Activated T-cell treated with anti-CD3 and anti-CD28 coated beads, Interleukin-2, amount 50 U/mL, for 4 hours (primary cell): ENCODE measurements around the gene CYS1. TPM values are rescaled to one million over a fixed set of nuclear protein-coding genes. Genes with fewer than 3 reads are reported as not detected.

Experiments used
- ATAC-seq, 2 donors: fragments of 200-7000 bp; cut with Tn5 transposase; one replicate each; pipeline ENCODE4 v1.10.0; 2021
- DNase-seq: peaks from one replicate; pipeline ENCODE4 v3.0.0-alpha.2; 2020
- H3K27me3 Mint-ChIP-seq: one replicate; pipeline ENCODE4 v1.8.0; 2021; ENCODE audit warnings: low read depth, mixed read lengths
- H3K36me3 Mint-ChIP-seq: one replicate; pipeline ENCODE4 v1.8.0; 2022; ENCODE audit warnings: mixed read lengths; ENCODE audit not compliant: insufficient read depth
- H3K4me1 Mint-ChIP-seq: one replicate; pipeline ENCODE4 v1.8.0; 2021; ENCODE audit warnings: low read depth, mixed read lengths
- H3K4me3 Mint-ChIP-seq: one replicate; pipeline ENCODE4 v1.8.0; 2021; ENCODE audit warnings: mild to moderate bottlenecking, moderate library complexity, mixed read lengths
- H3K9me3 Mint-ChIP-seq: one replicate; pipeline ENCODE4 v1.8.0; 2021; ENCODE audit warnings: mixed read lengths
- total RNA-seq, 3 donors: library from RNA; stranded (reverse); gene quantifications; one replicate each; pipeline ENCODE4 v1.2.1, GENCODE V29; 2021

Gene CYS1
- total RNA-seq, 3 donors from 2014 or later: 0.08 TPM; not detected in 2

DNA sequence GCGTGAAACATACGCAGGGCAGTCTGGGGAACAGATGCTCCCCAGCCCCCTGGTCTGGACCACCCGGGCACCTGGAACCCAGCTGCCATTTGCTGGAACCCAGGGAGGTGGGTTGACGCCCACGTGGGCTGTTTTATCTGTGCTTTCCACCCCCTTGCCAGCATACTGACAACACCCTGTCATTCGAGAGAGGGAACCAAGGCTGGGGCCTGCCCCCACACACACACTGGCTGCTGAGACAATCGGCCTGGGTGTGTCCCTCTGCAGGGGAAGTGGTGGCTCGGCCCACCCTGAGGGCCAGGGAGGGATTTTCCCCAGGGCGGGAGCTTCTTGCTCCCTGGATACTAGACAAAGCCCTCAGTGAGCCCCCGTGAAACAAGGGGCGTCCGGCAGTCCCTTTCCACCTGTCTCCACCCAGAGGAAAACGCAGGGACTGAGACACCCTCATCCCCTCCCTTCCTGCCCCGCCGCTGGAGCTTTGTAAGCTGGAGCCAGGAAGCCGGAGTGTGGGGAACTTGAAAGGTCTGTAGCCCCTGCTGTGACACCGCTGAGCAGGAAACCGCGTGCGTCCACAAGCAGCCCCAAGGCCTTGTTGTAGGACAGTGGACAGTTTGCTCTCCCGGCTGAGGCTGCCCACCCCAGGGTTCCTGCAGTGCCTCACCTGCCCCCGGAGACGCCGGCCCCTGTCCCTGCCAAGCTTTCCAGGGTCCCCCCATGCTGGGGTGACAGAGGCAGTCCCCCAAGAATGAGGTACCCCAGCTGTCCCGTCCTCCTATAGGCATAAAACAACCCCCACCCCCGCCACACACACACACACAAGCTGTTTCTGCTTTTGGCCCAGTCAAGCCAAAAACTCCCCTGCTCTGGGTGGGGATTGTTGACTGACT lies 51.0 kb downstream of the CYS1 start:
- H3K4me3 Mint-ChIP-seq: peak overlapping the region; percentile 49
- H3K4me1 Mint-ChIP-seq: peaks cover 29% of the 10 kb centered on the region
- ATAC-seq: peak; percentile 86
- no peaks in the 10 kb centered on the region for H3K9me3 Mint-ChIP-seq
- no peaks in the 10 kb centered on the region for H3K36me3 Mint-ChIP-seq
- no peaks in the 10 kb centered on the region for H3K27me3 Mint-ChIP-seq
- DNase-seq: peak; percentile 35

DNA sequence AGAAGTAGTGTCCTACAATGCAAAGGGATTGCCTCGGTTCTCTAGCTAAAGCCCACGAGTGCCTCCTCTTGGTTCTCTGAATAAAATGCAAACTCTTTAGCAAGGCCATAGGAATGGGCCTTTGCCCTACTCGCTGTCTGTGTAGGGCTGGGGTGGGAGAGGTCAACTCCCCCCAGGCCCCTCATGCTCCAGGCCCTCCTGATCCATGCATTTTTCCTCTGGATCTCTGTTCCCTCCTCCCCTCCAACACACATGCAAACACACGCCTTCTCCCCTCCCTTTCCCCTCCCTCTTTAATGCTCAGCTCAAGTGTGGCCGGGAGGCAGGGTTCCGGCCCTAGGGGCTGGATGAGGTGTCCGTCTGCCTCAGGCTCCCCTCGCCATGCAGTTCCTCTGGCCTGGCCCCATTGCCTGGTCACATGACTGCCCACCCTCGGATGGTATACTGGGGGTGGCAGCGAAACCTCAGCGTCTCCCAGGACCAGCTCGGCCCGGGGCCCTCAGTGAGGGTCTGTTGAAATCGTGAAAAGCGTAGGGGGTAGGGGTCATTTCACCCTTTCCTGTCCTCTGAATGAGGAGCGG lies 51.7 kb downstream of the CYS1 start:
- no peak for ATAC-seq
- DNase-seq: no peak
- H3K4me1 Mint-ChIP-seq: peaks cover 29% of the 10 kb centered on the region
- H3K9me3 Mint-ChIP-seq: no peaks in the 10 kb centered on the region
- no peaks in the 10 kb centered on the region for H3K36me3 Mint-ChIP-seq
- H3K27me3 Mint-ChIP-seq: no peaks in the 10 kb centered on the region
- H3K4me3 Mint-ChIP-seq: no peak overlapping the region

DNA sequence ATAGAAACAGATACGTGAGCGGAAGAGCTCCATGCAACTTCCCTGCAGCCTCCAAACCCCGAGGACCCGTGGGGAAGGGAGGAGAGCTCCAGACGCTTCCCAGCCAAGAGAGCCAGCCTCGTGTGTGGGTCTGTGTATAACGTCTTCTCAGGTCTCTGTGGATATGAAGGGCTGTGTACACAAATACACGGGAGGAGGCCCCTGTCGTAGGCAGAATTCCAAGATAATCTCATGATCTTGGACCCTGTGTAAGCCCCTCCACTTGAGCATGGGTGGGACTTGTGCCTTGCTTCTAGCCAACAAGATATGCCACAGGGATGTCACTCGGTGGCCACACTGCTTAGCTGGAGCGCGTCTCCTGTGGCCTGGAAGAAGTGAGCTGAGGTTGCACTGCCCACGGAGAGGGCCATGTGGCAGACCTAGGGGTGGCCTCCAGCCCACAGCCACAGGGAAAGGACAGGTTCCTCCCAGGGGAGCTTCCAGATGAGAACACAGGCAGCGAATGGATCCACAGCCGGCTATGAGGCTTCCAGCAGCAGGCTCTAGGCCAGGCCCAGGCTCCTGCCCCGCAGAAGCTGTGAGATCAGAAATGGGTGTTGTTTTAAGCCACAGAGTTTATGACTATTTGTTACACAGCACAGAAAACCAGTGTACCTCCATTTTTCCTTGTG lies 52.4 kb downstream of the CYS1 start:
- Mint-ChIP-seq H3K36me3 (no peaks in the 10 kb centered on the region), H3K27me3 (no peaks in the 10 kb centered on the region), H3K9me3 (no peaks in the 10 kb centered on the region), H3K4me1 (peaks cover 29% of the 10 kb centered on the region), H3K4me3 (no peak overlapping the region)
- DNase-seq: no peak
- no peak for ATAC-seq

DNA sequence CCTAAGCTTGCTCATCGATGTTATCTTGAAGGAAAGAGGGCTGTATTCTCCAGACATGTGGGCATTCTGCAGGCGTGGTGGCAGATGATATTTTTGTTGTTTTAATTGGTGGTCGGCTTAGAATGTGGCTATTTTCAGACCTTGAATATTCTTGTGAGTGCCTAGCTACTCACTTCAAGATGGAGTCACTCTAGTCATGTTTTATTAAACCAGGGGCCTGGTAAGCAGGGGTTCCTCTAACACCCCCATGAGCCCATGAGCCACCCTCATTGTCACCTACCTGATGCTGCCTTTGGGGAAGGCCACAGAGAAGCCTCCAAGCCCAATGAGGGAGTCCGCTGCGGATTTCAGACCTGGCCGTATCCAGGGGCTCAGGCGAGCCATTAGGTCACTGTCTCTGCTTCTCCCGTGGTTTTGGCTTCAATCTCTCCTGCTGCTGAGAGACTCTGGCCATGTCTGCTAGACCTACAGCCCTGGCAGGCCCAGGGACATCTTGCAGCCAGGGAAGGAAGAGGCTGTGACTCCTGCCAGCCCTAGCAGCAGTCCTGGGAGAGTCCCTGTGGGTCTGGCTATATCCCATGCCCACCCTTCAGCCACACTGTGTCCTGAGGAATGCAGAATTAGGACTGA lies 53.2 kb downstream of the CYS1 start:
- DNase-seq (no peak), ATAC-seq (no peak)
- Mint-ChIP-seq H3K9me3 (no peaks in the 10 kb centered on the region), H3K27me3 (no peaks in the 10 kb centered on the region), H3K4me1 (peaks cover 29% of the 10 kb centered on the region), H3K36me3 (no peaks in the 10 kb centered on the region), H3K4me3 (no peak overlapping the region)

DNA sequence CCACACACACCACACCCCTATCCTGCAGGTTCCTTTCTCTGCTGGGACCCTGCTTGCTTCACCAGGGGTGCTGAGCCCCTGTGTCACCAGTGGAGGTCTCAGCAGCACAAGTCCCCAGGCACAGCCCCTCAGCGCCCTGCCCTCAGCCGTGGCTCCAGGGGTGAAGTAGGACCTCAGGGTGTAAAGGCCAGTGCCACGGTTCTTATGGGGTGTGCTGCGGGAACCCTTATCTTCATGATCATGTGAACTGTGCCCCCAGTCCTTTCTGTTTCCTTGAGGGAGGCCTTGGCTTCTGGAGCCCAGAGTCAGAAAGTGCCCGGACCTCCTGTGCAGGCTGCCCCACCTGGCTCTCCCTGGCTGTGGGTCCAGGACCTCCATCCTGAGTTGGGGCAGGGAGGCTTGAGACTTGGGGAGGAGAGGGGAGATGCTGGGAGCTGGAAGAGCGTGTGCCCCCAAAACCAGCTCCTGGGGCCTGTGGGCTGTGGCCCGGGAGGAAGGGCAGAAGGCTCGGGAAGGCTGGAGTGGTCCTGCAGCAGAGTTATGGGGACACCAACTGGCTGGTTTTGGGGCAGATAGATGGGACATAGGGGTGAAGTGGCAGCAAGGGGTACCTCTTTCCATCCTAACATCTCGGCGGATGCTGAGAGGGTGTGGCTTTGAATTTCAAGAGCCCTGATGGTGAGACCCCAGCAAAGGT lies 57.1 kb downstream of the CYS1 start:
- peaks cover 4% of the 10 kb centered on the region for H3K27me3 Mint-ChIP-seq
- DNase-seq (no peak), ATAC-seq (no peak)
- H3K4me1 Mint-ChIP-seq: peaks cover 5% of the 10 kb centered on the region
- H3K36me3 Mint-ChIP-seq: no peaks in the 10 kb centered on the region
- no peak overlapping the region for H3K4me3 Mint-ChIP-seq
- H3K9me3 Mint-ChIP-seq: no peaks in the 10 kb centered on the region

DNA sequence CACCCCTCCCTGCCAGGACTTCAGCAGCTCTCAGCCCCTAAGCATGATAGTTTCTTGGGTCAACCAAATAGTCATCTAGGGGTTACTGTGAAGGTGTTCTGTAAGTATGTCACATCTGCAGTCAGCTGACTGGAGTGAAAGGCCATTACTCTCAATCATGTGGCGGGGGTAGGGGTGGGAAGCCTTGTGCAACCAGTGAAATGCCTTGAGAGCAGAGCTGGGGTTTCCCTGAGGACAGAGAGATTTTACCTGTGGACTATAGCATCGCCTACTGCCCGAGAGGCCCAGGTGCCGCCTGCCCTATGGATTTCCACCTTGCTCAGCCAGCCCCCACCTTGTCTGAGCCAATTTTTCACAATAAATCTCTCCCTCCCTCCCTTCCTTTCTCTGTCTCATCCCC lies 57.8 kb downstream of the CYS1 start:
- no peaks in the 10 kb centered on the region for H3K36me3 Mint-ChIP-seq
- no peak overlapping the region for H3K4me3 Mint-ChIP-seq
- peaks cover 4% of the 10 kb centered on the region for H3K27me3 Mint-ChIP-seq
- DNase-seq (no peak), ATAC-seq (no peak)
- H3K4me1 Mint-ChIP-seq: no peaks in the 10 kb centered on the region
- peaks cover under 1% of the 10 kb centered on the region for H3K9me3 Mint-ChIP-seq

DNA sequence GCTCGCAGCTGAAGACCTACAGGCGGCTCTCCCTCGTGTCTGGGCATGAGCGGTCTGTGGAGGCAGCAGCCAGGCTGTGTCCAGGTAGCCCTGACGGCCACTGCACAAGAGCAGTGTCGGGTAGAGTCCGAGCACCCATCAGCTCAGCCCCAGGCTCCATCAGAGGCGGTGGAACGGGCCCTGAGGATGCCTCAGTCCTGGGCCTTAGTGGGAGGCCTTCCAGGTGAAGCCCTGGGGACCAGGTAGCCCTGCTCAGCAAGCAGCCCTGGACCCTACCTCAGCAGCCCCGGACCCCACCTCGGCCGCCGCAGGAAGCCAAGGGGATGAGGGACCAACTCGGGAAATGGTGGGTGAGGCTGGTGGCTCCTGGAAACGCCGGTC lies 58.2 kb downstream of the CYS1 start:
- DNase-seq (no peak), ATAC-seq (no peak)
- Mint-ChIP-seq H3K4me1 (no peaks in the 10 kb centered on the region), H3K27me3 (peaks cover 4% of the 10 kb centered on the region), H3K9me3 (peaks cover 4% of the 10 kb centered on the region), H3K4me3 (no peak overlapping the region), H3K36me3 (no peaks in the 10 kb centered on the region)

DNA sequence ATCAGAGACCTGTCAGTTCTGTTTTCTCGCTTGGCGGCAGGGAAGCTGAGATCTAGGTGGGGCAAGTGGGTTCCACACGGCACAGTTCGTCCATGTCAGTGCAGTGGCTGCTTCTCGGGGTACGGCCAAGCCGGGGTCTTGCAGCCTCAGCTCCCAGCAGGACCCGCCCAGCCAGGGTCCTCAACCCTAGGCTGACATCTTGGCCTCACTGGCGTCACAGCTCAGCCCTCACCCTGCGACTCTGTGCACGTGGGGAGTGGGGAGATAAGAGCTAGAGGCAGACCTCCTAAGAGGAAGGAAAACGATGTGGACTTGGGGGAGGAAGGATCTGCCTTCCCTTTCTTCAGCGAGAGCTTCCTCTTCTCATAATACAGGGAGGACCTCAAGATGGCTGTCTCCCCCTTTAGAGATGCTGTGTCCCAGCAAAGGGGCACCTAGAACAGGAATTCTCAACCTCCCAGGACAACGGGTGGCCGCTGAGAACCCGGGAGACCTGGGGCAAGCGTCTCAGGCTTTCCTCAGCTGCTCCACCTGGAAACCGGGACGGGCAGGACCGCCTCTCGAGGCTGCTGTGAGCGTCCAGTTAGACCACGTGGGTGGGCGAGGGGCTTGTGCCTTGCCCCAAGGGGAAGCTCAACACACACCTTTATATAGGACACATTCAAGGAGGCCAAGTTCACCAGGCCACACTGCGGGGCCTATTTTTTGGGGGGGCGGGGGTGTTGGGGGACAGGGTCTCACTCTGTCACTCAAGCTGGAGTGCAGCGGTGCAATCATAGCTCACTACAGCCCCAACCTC lies 60.4 kb downstream of the CYS1 start:
- H3K4me1 Mint-ChIP-seq: no peaks in the 10 kb centered on the region
- DNase-seq (no peak), ATAC-seq (no peak)
- H3K27me3 Mint-ChIP-seq: peaks cover 4% of the 10 kb centered on the region
- peaks cover 7% of the 10 kb centered on the region for H3K9me3 Mint-ChIP-seq
- no peaks in the 10 kb centered on the region for H3K36me3 Mint-ChIP-seq
- no peak overlapping the region for H3K4me3 Mint-ChIP-seq

DNA sequence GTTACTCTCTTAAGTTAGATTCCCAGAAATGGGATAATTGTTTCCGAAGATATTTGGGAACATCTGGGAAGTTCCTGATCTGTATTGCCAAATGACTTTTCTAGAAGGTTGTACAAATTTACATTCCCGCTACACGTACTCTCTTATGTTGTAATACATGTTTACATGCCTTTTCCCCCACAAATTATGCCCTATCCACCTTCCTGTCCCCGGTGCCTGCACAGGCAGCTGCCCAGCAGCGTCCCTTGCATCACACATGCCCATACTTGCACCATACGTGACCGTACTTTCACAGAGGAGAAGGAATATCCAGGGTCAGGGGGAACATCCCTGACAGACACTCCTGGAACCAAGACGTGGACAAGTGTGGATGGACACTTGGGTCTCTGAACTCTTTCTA lies 61.0 kb downstream of the CYS1 start:
- Mint-ChIP-seq H3K27me3 (peaks cover 4% of the 10 kb centered on the region), H3K4me1 (no peaks in the 10 kb centered on the region), H3K9me3 (peaks cover 7% of the 10 kb centered on the region), H3K36me3 (no peaks in the 10 kb centered on the region), H3K4me3 (no peak overlapping the region)
- DNase-seq (no peak), ATAC-seq (no peak)

DNA sequence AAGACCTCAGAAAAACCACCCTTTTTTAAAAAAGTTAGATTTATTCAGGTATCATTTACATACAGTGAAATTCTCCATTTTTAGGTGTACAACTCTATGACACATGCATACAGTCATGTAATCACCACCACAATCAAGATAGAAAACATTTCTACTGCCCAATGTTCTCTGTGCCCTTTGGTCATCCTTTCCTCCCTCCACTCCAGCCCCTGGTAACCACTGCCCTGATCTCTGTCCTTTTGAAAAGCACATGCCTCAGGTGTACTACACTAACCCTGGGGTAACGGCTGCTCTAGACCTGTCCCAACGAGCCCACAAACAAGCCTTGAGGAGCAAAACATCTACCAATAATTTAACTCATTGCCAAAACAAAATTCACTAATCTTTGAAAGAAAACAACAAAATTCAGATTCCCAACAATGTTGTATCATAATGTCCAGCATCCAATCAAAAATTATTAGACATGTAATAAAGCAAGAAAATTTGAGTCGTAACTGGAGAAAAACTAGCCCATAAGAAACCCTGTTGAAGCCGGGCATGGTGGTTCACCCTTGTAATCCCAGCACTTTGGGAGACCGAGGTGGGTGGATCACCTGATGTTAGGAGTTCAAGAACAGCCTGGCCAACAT lies 62.8 kb downstream of the CYS1 start:
- H3K9me3 Mint-ChIP-seq: peaks cover 7% of the 10 kb centered on the region
- no peaks in the 10 kb centered on the region for H3K4me1 Mint-ChIP-seq
- DNase-seq: no peak

DNA sequence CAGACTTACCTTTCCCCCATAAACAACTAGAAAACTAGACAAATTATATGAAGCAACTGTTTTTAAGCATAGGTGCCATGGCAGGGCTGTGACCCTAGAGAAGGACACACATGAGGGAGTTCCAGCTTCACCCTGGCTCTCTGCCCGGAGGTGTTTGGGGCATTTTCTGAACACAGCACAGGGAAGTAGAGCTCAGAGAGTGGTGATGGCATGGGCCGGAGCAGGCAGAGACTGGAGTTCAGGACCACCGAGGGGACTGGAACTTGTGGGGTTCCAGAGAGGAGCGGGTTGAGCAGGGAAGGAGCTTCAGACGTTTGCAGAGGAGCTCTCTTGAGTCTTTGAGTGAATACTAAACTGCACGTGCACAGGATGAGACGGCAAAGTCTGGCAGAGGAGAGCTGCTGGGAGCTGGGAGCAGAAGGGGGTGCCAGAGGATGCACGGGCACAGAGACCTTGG lies 63.4 kb downstream of the CYS1 start:
- H3K27me3 Mint-ChIP-seq: peaks cover 4% of the 10 kb centered on the region
- H3K4me3 Mint-ChIP-seq: no peak overlapping the region
- H3K4me1 Mint-ChIP-seq: no peaks in the 10 kb centered on the region
- DNase-seq (no peak), ATAC-seq (no peak)
- peaks cover 7% of the 10 kb centered on the region for H3K9me3 Mint-ChIP-seq
- H3K36me3 Mint-ChIP-seq: no peaks in the 10 kb centered on the region

More for the DNA sequence above, 62.8 kb downstream of the CYS1 start:
- no peak for ATAC-seq
- peaks cover 4% of the 10 kb centered on the region for H3K27me3 Mint-ChIP-seq
- H3K4me3 Mint-ChIP-seq: no peak overlapping the region
- no peaks in the 10 kb centered on the region for H3K36me3 Mint-ChIP-seq

DNA sequence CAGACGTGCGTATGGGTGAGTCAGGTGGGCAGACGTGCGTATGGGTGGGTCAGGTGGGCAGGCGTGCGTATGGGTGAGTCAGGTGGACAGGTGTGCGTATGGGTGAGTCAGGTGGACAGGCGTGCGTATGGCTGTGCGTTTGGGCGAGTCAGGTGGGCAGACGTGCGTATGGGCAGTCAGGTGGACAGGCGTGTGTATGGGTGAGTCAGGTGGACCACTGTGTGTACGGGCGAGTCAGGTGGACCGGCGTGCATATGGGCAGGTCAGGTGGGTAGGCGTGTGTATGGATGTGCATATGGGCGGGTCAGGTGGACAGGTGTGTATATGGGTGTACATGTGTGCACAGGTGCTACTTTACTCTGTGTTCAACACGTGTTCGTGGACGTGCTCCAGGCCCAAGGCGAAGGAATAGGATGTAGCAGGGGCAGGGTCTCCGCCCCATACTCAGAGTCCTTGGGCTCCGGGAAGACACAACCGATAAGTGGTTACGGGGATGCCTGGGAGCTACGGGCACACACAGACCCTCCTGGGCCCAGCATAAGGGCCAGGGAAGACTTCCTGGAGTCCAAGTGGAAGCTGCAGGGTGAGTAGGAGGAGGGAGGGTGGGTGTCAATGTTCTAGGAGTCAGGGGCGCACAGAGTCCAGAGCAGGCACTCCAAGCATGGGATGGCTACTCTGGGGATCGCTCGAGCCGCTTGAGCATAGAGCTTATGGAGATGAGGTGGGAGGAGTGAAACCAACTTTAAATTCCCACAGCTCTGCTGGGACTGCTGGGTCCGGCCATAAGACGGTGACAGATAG lies 64.0 kb downstream of the CYS1 start:
- ATAC-seq (no peak), DNase-seq (no peak)
- peaks cover 7% of the 10 kb centered on the region for H3K9me3 Mint-ChIP-seq
- no peaks in the 10 kb centered on the region for H3K4me1 Mint-ChIP-seq
- no peaks in the 10 kb centered on the region for H3K36me3 Mint-ChIP-seq
- no peak overlapping the region for H3K4me3 Mint-ChIP-seq
- peaks cover 4% of the 10 kb centered on the region for H3K27me3 Mint-ChIP-seq
